Measurements from ENCODE around the gene CAGE1. TPM values are rescaled to one million over a fixed set of nuclear protein-coding genes. Genes with fewer than 3 reads are reported as not detected.

CAGE1 gene
- total and polyA plus RNA-seq, 10 of the 15 experiments (the other 5 are each of a cell fraction or from before 2014, with no cell fraction given), result 0.03 to 0.42 (median 0.08) TPM; not detected in 3

DNA sequence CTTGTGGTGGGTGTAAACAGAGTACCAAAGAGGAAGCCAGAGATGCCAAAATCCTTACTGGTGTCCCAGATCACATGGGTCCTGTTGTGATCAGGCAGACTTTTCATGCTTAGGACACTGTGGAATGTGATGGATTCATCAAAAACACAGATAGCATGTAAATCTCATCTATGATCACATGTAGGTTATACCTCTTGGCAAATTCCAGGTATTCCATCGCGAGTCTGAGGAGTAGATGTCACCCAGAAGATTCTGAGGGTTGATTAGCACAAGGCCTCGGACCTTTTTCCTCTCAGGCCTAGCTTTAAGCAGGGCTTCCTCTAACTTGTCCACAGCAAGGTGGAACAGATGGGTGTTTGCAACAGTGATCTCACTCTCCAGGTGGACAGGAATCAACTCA lies 48.3 kb downstream of the CAGE1 start:
- Histone ChIP-seq H4K20me1 (ENCODE audit: control insufficient read depth, insufficient read depth) (no peaks in the 10 kb centered on the region), H3K36me3 (ENCODE audit: control insufficient read depth in 2 of 2, insufficient read depth in 2 of 2, low read length in 1 of 2) (no peaks in the 10 kb centered on the region), H3K4me2 (ENCODE audit: control insufficient read depth, insufficient read depth) (no peak overlapping the region), H3K9ac (ENCODE audit: control insufficient read depth, insufficient read depth, low read length) (no peak overlapping the region), H3K79me2 (ENCODE audit: control insufficient read depth, insufficient read depth, low read length) (no peaks in the 10 kb centered on the region), H3K4me1 (ENCODE audit: control insufficient read depth, insufficient read depth, low read length) (no peaks in the 10 kb centered on the region), H2AFZ (ENCODE audit: control insufficient read depth, low read depth, low read length) (no peak overlapping the region), H3K4me3 (no peak overlapping the region), H3K9me3 (replicated peaks; ENCODE audit: control insufficient read depth, insufficient read depth, low read length) (no peaks in the 10 kb centered on the region), H3K27ac (ENCODE audit: control insufficient read depth, insufficient read depth) (no peak overlapping the region), H3K27me3 (replicated peaks in 1 of 2; ENCODE audit: control insufficient read depth in 2 of 2, insufficient read depth in 2 of 2, low read length in 1 of 2) (peaks cover 0 to 1% of the 10 kb centered on the region in 2 experiments; a peak in 2 of 4 replicates)
- no TSS peak for BruUV-seq (replicated peaks)
- RAD21 ChIA-PET (ENCODE audit: unreplicated experiment), result interaction anchor here (0.6 kb wide), 1 partner anchor 27 kb away, joined by 3 read pairs; no protein-coding TSS in a partner anchor
- TF ChIP-seq, protein P1, sequence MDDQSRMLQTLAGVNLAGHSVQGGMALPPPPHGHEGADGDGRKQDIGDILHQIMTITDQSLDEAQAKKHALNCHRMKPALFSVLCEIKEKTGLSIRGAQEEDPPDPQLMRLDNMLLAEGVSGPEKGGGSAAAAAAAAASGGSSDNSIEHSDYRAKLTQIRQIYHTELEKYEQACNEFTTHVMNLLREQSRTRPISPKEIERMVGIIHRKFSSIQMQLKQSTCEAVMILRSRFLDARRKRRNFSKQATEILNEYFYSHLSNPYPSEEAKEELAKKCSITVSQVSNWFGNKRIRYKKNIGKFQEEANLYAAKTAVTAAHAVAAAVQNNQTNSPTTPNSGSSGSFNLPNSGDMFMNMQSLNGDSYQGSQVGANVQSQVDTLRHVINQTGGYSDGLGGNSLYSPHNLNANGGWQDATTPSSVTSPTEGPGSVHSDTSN (IDR thresholded peaks at IDR 0.05; ENCODE audit: insufficient replicate concordance, low read depth, low read length), result no peak
- TF ChIP-seq, protein P2, sequence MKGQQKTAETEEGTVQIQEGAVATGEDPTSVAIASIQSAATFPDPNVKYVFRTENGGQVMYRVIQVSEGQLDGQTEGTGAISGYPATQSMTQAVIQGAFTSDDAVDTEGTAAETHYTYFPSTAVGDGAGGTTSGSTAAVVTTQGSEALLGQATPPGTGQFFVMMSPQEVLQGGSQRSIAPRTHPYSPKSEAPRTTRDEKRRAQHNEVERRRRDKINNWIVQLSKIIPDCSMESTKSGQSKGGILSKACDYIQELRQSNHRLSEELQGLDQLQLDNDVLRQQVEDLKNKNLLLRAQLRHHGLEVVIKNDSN (IDR thresholded peaks at IDR 0.05; ENCODE audit: borderline replicate concordance, extremely low read length, insufficient read depth, low read depth, low read length), result no peak
- TF ChIP-seq, protein P3, sequence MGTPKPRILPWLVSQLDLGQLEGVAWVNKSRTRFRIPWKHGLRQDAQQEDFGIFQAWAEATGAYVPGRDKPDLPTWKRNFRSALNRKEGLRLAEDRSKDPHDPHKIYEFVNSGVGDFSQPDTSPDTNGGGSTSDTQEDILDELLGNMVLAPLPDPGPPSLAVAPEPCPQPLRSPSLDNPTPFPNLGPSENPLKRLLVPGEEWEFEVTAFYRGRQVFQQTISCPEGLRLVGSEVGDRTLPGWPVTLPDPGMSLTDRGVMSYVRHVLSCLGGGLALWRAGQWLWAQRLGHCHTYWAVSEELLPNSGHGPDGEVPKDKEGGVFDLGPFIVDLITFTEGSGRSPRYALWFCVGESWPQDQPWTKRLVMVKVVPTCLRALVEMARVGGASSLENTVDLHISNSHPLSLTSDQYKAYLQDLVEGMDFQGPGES (IDR thresholded peaks at IDR 0.05), result no peak
- TF ChIP-seq CHD1 (IDR thresholded peaks at IDR 0.05; ENCODE audit: low read depth, low read length) (no peak), TCF3 (IDR thresholded peaks at IDR 0.05; ENCODE audit: borderline replicate concordance, insufficient read depth, low read depth, low read length) (no peak), RAD51 (IDR thresholded peaks at IDR 0.05) (no peak), DPF2 (IDR thresholded peaks at IDR 0.05) (no peak), RUNX3 (IDR thresholded peaks at IDR 0.05; ENCODE audit: low read length) (no peak), SUZ12 (IDR thresholded peaks at IDR 0.05; ENCODE audit: unreplicated experiment) (no peak), ZNF622 (IDR thresholded peaks at IDR 0.05) (no peak), BMI1 (IDR thresholded peaks at IDR 0.05; ENCODE audit: borderline replicate concordance) (no peak), EGR1 (IDR thresholded peaks at IDR 0.05; ENCODE audit: borderline replicate concordance in 1 of 2, low read depth in 2 of 2, low read length in 2 of 2) (no peak), YY1 (IDR thresholded peaks at IDR 0.05; ENCODE audit: low read depth, low read length) (no peak), NRF1 (conservative IDR thresholded peaks at IDR 0.05; ENCODE audit: low read depth, low read length) (no peak), ASH2L (IDR thresholded peaks at IDR 0.05; ENCODE audit: borderline replicate concordance, low read depth) (no peak), STAT1 (conservative IDR thresholded peaks at IDR 0.05) (no peak), POLR2A (IDR thresholded peaks at IDR 0.05; ENCODE audit: low read depth, low read length) (no peak), PAX5 (IDR thresholded peaks at IDR 0.05; ENCODE audit: borderline replicate concordance, low read depth, low read length) (no peak)
- TF ChIP-seq, protein P4, sequence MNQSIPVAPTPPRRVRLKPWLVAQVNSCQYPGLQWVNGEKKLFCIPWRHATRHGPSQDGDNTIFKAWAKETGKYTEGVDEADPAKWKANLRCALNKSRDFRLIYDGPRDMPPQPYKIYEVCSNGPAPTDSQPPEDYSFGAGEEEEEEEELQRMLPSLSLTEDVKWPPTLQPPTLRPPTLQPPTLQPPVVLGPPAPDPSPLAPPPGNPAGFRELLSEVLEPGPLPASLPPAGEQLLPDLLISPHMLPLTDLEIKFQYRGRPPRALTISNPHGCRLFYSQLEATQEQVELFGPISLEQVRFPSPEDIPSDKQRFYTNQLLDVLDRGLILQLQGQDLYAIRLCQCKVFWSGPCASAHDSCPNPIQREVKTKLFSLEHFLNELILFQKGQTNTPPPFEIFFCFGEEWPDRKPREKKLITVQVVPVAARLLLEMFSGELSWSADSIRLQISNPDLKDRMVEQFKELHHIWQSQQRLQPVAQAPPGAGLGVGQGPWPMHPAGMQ (IDR thresholded peaks at IDR 0.05; ENCODE audit: borderline replicate concordance), result no peak
- TF ChIP-seq, protein P5, sequence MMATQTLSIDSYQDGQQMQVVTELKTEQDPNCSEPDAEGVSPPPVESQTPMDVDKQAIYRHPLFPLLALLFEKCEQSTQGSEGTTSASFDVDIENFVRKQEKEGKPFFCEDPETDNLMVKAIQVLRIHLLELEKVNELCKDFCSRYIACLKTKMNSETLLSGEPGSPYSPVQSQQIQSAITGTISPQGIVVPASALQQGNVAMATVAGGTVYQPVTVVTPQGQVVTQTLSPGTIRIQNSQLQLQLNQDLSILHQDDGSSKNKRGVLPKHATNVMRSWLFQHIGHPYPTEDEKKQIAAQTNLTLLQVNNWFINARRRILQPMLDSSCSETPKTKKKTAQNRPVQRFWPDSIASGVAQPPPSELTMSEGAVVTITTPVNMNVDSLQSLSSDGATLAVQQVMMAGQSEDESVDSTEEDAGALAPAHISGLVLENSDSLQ (IDR thresholded peaks at IDR 0.05), result no peak
- CTCF ChIA-PET, result interaction anchor here (0.9 to 8.4 kb wide), 3 partner anchors 8 to 88 kb away, joined by 3 to 83 read pairs (median 5); no protein-coding TSS in a partner anchor
- FAIRE-seq (no peak), ATAC-seq (no peak), DNase-seq (ENCODE audit: low read depth, low spot score) (no peak)
- POLR2A ChIA-PET, result no interaction called here
- intact Hi-C loops (cut with micrococcal nuclease; ENCODE audit: unreplicated experiment) (no loop called here), in situ Hi-C loops (cut with MboI) (no loop called here)
- SMC1A ChIA-PET (ENCODE audit: uncharacterized antibody, unreplicated experiment), result interaction anchor here (1.3 to 3.8 kb wide), 3 partner anchors 16 to 65 kb away, joined by 3 to 30 read pairs (median 4); no protein-coding TSS in a partner anchor
- WGBS (ENCODE audit: insufficient coverage, insufficient replicate concordance, low lambda C conversion rate, missing lambda C conversion rate), result 37% methylated on average over 3 of the region's 3 CpGs

All from GM12878 (cell line).